ENCODE results near the gene DPEP2NB. TPM values are rescaled to one million over a fixed set of nuclear protein-coding genes. Genes with fewer than 3 reads are reported as not detected.

Gene DPEP2NB
- total RNA-seq, 1 donor from 2014 or later = not detected

DNA sequence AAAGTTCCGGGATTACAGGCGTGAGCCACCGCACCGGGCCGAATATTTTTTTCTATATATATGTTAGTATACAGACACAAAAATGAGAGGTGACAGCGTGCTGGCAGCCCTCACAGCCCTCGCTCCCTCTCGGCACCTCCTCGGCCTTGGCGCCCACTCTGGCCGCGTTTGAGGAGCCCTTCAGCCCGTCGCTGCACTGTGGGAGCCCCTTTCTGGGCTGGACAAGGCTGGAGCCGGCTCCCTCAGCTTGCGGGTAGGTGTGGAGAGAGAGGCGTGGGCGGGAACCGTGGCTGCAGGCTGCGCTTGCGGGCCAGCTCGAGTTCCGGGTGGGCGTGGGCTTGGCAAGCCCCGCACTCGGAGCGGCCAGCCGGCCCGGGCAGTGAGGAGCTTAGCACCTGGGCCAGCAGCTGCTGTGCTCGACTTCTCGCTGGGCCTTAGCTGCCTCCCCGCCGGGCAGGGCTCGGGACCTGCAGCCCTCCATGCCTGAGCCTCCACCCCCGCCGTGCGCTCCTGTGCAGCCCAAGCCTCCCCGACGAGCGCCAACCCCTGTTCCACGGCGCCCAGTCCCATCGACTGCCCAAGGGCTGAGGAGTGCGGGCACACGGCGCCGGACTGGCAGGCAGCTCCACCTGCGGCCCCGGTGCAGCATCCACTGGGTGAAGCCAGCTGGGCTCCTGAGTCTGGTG, 33.6 kb downstream of the DPEP2NB start:
- no peak for DNase-seq (ENCODE audit: low spot score)
- H3K79me2 ChIP-seq (ENCODE audit: low read depth) = no peaks in the 10 kb centered on the region
- TF ChIP-seq, protein P1, sequence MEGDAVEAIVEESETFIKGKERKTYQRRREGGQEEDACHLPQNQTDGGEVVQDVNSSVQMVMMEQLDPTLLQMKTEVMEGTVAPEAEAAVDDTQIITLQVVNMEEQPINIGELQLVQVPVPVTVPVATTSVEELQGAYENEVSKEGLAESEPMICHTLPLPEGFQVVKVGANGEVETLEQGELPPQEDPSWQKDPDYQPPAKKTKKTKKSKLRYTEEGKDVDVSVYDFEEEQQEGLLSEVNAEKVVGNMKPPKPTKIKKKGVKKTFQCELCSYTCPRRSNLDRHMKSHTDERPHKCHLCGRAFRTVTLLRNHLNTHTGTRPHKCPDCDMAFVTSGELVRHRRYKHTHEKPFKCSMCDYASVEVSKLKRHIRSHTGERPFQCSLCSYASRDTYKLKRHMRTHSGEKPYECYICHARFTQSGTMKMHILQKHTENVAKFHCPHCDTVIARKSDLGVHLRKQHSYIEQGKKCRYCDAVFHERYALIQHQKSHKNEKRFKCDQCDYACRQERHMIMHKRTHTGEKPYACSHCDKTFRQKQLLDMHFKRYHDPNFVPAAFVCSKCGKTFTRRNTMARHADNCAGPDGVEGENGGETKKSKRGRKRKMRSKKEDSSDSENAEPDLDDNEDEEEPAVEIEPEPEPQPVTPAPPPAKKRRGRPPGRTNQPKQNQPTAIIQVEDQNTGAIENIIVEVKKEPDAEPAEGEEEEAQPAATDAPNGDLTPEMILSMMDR (IDR thresholded peaks at IDR 0.05) = no peak
- TF ChIP-seq EZH2 (IDR thresholded peaks at IDR 0.05) (no peak), EZH2phosphoT487 (IDR thresholded peaks at IDR 0.05) (no peak)
- no peaks in the 10 kb centered on the region for H3K27me3 ChIP-seq
- H3K9me3 Mint-ChIP-seq = no peaks in the 10 kb centered on the region
- no peaks in the 10 kb centered on the region for H4K20me1 ChIP-seq (ENCODE audit: low read depth)
- no peak overlapping the region for H3K27ac Mint-ChIP-seq
- H3K36me3 ChIP-seq = no peaks in the 10 kb centered on the region
- peaks cover 5% of the 10 kb centered on the region for H3K4me1 Mint-ChIP-seq
- no peak overlapping the region for H3K9ac ChIP-seq
- no peak overlapping the region for H3K4me3 Mint-ChIP-seq
- H3K27ac ChIP-seq = no peak overlapping the region
- H3K27me3 Mint-ChIP-seq (ENCODE audit: insufficient read depth, low read depth) = peaks cover 7% of the 10 kb centered on the region
- H3K36me3 Mint-ChIP-seq = no peaks in the 10 kb centered on the region
- H3K4me3 ChIP-seq = no peak overlapping the region
- no peaks in the 10 kb centered on the region for H3K4me1 ChIP-seq
- no peak overlapping the region for H3K4me2 ChIP-seq
- H3K9me3 ChIP-seq (ENCODE audit: low read depth) = no peaks in the 10 kb centered on the region
- H3F3A ChIP-seq (ENCODE audit: low read depth) = no peaks in the 10 kb centered on the region
- H2AFZ ChIP-seq (replicated peaks) = no peak overlapping the region

DNA sequence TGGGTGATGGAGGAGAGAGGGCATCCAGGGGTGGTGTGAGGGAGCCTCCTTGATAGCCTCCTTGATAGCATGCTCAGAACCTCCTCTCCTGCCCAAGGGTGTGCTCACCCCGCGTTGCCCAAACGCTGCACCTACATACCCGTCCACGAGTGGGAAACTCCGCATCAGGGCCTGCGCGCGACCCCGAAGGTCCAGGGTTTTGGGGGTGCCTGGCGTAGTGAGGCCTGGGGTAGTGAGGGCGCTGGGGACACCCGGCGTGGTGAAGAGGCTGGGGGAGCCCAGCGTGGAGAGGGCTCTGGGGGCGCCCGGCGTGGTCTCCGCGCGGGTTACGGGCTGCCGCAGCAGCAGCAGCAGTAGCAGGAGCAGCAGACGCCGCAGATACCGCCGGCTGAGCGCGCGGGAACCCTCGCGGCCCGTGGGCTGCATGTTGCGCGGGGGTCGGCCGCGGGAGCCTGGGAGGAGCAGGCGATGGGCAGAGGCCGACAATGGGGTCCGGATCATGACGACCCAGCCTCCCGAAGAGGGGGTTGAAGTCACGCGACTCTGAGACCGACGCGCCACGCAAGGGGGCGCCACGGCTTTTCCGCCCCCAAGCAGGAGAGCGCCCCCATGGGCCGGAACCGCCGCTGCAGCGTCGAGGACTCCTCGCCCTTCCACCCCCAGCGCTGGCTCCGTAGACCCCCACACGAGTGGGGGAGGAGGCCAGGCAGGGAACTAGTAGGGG, 35.6 kb downstream of the DPEP2NB start, which contains the start of gene DPEP3:
DPEP3 (minus strand) TSS at position 545 of the 724 bp plus-strand sequence; CDS start at position 426, 119 bp downstream.
- Mint-ChIP-seq H3K27ac (no peak within 1 kb of the TSS), H3K27me3 (ENCODE audit: insufficient read depth, low read depth) (peaks cover 7% of the 10 kb centered on the region), H3K4me3 (peak within 1 kb of the TSS; percentile 24), H3K9me3 (no peaks in the 10 kb centered on the region), H3K4me1 (peaks cover 5% of the 10 kb centered on the region), H3K36me3 (no peaks in the 10 kb centered on the region)
- Histone ChIP-seq H2AFZ (replicated peaks) (no peak within 1 kb of the TSS), H3K27ac (no peak within 1 kb of the TSS), H3K9ac (no peak within 1 kb of the TSS), H4K20me1 (ENCODE audit: low read depth) (no peaks in the 10 kb centered on the region), H3K4me3 (no peak within 1 kb of the TSS), H3K36me3 (no peaks in the 10 kb centered on the region), H3K79me2 (ENCODE audit: low read depth) (no peaks in the 10 kb centered on the region), H3K4me2 (no peak within 1 kb of the TSS), H3K27me3 (no peaks in the 10 kb centered on the region), H3K4me1 (no peaks in the 10 kb centered on the region), H3K9me3 (ENCODE audit: low read depth) (no peaks in the 10 kb centered on the region), H3F3A (ENCODE audit: low read depth) (no peaks in the 10 kb centered on the region)
- DNase-seq (ENCODE audit: low spot score) = no peak
- TF ChIP-seq, protein P1 (IDR thresholded peaks at IDR 0.05) = peak; percentile 26
- TF ChIP-seq EZH2phosphoT487 (IDR thresholded peaks at IDR 0.05) = no peak

DNA sequence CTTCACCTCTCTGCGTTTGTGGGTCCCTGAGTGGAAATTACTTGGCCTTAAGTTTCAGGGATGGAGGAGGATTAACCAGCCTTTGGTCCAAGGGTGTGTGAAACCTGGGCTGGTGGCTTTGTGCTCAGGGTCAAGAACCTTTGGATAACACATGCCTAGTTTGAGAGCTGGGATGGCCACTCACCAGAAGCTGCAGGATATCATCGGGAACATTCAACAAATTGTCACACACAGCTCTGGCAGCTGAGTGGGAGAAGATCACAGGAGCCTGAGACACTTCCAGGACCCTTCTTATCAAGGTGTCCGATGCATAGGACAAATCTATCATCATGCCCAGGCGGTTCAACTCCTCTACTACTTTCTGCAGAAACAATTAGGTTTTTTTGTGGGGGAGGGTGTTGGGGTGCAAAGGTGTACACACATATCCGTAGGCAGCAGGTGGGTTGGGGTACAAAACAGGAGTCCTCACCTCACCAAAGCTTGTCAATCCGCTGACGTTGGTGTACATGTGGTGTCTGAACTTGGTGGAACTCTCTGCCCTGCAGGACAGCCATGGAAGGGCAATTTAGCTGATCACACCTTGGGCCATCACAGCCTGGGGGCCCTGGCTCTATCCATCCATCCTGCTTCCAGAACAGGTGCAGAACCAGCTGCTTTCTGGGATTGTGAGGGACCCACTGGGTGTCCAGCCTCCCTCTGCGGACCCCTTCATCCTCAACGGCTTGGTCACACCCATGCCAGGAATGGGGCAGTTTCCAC, 38.1 kb downstream of the DPEP2NB start:
- no peak overlapping the region for H3K4me3 Mint-ChIP-seq
- no peaks in the 10 kb centered on the region for H4K20me1 ChIP-seq (ENCODE audit: low read depth)
- H3K79me2 ChIP-seq (ENCODE audit: low read depth) = no peaks in the 10 kb centered on the region
- H3K4me1 ChIP-seq = no peaks in the 10 kb centered on the region
- TF ChIP-seq, protein P1 (IDR thresholded peaks at IDR 0.05) = no peak
- no peak for TF ChIP-seq EZH2phosphoT487 (IDR thresholded peaks at IDR 0.05)
- TF ChIP-seq EZH2 (IDR thresholded peaks at IDR 0.05) = no peak
- H3K36me3 ChIP-seq = no peaks in the 10 kb centered on the region
- no peaks in the 10 kb centered on the region for H3K36me3 Mint-ChIP-seq
- no peak overlapping the region for H3K4me3 ChIP-seq
- H3K4me1 Mint-ChIP-seq = peaks cover 1% of the 10 kb centered on the region
- H3K9me3 Mint-ChIP-seq = no peaks in the 10 kb centered on the region
- H3K27me3 Mint-ChIP-seq (ENCODE audit: insufficient read depth, low read depth) = peaks cover 13% of the 10 kb centered on the region
- H3K4me2 ChIP-seq = no peak overlapping the region
- no peaks in the 10 kb centered on the region for H3K27me3 ChIP-seq
- no peak overlapping the region for H3K27ac Mint-ChIP-seq
- H3K9me3 ChIP-seq (ENCODE audit: low read depth) = no peaks in the 10 kb centered on the region
- no peak overlapping the region for H3K9ac ChIP-seq
- DNase-seq (ENCODE audit: low spot score) = no peak
- H3K27ac ChIP-seq = no peak overlapping the region
- no peaks in the 10 kb centered on the region for H3F3A ChIP-seq (ENCODE audit: low read depth)
- no peak overlapping the region for H2AFZ ChIP-seq (replicated peaks)

Data from neural progenitor cell (in vitro differentiated cells).